NCI-H187 treated with DMSO at 0.1 percent for 48 hours (cell line): Measurements from ENCODE around the gene DUS4L.

Experiments used
- DNase-seq: peaks from one replicate; lab custom pipeline; 2025; lab: John Stamatoyannopoulos, UW

Gene DUS4L

DNA sequence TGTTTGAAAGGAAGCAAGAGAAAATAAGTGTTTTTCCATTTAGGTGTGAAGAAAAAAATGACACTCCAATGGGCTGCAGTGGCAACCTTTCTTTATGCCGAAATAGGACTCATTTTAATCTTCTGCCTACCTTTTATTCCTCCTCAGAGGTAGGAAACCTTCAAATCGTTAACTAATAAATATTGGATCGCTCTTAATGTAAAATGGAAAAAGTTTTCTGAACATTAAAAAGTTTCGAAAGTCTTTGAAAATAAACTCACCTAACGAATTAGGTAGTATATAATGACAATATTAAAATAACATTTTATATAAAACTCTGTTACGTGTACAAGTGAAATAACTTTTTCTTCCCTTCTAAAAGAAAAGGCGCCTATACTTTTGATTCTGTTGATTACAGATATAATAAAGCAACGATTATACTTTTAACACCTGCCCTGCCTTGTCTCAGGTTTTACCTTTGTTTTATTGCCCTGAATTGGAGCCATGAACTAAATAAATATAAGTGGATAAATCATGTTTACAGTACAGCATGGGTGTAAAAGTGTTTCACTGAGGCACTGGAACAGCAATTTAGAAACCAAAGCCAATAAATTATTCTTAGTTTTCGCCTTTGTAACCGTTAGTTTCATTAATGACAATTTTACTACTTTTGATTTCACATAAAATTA lies 17.1 kb downstream of the DUS4L start:
- no peak for DNase-seq

DNA sequence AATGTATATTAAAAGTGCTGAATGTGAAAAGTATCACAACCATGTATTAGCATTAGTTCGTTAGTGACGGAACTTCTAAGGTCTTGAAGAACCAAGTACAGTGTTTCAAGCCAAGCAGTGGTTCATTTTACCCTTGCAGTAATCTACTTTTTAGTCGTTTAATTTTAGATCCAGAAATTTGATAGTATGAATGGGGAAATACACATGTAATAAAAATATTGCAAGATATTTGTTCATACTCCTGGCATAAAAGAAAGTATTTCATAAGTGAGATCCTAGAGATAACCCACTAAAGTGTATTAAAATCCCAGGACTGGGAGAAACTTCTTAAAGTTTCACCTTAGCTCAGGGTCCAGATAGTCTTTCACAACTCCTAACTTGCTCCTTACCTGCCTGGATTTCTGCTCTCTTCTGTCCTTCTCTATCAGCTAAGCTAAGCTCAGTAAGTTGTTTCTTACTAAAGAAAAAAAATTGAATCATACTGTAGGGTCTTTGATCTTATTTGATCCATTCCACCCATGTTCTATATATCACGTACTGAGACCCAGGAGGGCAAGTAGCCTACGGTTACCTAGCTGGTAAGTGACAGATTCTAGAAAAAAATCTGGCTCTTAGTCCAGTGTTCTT lies 17.7 kb downstream of the DUS4L start:
- no peak for DNase-seq

DNA sequence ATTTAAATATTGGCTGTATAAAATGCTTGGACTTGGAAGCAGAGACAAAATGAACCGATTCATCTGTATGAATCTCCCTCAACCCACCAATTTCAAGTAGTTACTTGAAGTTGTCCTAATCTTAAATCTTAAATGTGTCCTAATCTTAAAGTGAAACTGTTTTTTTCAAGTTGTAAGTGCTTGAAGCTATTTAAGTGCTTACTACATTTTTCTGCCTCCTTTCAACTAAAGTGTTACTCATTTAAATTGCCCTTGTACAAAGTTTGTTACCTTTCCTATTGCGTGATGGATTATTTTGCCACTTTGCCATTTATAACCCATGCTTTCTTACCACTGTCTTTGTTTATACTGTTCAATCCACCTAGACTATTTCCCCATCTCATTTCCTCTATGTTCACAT lies 19.1 kb downstream of the DUS4L start:
- DNase-seq = no peak

DNA sequence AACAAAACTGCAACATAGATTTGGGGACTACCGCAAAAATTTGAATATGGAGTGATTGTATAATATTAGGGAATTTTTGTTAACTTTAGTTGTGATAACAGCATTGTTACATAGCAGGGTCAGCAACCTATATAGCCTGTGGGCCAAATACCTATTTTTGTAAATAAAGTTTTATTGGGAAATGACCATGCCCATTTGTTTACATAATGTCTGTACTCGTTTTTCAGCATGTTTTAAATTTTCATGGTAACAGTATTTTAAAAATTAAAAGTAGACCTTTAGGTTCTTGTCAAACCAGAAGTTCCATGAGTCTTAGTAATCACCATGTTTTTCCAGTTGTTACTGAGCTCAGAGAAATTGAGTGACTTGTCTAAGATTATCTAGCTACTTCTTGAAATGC lies 20.9 kb downstream of the DUS4L start:
- no peak for DNase-seq

DNA sequence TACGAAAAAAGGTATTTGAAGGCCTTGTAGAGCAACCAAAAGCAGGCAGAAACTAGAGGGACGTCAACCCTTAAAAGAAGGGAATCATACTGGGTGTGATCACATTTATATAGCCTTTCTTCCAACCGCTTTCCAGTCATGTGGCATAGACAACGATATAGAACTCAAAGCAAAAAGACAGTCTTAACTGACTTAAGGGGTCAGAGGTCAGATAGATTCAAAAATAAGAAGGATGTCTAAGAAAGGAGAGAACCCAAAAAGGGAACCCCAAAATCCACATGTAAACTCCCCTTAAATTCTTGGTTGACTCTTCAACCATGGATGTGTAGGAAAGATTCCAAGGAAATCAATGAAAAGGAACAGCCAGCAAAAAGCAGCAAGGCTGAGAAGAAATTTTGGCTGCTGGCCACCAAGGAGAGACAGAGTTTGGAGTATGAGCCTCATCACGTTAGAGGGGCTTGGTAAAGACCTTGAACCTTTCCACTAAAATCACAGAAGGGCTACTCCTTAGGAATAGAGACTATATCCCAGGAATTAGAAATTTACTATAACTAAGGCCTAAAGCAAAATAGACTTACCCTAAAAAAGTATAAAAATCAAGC lies 24.9 kb downstream of the DUS4L start:
- no peak for DNase-seq

DNA sequence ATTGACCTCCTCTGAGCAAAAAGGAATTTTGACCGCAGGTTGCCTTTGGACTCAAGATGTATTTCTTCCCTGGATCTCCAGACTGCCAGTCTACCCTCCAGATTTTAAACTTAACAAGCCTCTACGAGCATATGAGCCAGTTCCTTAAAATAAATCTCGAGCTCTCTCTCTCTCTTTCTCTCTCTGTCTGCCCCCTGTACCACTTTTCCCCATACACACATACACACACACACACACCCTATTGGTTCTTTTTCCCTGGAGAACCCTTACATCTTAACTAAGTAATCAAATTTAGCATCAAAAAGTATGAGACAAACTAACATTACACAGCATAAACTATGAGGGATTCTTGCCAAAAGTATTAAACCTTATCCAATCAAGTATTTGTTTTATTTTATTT lies 27.6 kb downstream of the DUS4L start:
- DNase-seq = no peak

DNA sequence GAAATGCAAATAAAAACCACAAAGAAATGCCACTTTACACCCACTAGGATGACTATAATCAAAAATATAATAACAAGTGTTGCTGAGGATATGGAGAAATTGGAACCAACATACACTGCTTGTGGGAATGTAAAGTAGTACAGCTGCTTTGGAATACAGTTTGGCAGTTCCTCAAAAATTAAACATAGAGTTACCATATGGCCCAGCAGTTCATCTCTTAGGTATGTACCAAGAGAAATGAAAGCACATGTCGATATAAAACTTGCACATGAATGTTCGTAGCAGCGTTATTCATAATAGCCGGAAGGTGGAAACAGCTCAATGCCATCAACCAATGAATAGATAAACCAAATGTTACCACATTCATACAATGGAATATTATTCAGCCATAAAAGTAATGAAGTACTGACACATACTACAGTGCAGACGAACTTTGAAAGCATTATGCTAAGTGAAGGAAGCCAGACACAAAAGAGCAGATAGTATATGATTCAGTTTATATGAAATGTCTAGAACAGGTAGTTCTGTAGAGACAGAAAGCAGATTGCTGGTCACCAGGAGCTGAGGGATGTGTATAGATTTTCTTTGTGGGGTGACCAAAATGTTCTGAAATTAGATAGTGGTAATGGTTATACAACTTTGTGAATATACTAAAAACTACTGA lies 28.7 kb downstream of the DUS4L start:
- DNase-seq = no peak

DNA sequence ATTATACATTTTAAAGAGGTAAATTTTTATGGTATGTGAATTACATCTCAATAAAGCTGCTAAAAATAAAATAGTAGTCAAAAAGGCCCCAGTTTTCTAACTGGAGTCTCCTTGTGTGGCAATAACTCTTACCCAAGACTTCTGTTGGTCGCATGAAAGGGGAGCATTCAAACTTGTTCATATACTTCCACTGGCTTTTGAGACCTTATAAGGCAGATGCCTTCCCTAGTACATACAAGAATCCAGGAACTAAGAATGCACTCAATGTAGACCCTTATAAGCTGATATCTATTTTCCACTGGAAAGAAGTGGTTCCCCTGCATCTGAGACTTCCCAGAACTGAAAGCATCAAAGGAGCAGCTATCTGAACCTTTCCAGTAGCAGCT lies 29.2 kb downstream of the DUS4L start:
- no peak for DNase-seq

DNA sequence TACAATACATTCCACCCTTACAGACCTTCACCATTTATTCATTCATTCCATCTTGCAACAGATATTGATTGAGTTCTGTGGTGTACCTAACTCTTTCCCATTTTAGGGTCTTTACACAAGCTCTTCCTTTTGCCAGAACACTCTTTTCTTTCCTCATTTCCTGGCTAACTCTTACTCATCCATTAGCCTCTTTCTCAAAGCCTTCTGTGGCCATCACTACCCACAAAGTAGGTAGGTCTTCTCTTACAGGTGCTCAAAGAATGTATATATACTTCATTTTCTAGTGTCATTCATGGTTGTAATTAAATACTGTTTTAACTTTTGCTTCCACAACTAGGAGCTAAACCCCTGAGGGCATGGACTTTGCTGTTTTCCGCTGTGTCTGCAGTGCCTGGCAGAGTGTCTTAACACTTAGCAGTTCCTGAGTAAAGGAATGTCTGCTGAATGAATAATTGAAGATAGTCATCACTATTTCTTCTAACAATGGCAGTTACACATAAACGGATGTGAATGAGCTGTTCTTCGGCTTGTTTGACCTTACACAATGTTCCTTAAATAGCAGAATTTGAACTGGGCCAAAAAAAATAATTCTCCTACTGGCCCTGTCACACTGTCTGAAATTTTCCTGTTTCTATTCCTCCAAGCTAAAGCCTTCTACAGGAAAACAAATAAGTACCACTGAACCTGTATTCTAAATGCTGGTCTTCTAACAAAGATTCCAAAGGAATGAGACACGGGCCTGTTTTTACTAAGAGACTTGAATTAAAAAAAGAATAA lies 31.4 kb downstream of the DUS4L start:
- no peak for DNase-seq

DNA sequence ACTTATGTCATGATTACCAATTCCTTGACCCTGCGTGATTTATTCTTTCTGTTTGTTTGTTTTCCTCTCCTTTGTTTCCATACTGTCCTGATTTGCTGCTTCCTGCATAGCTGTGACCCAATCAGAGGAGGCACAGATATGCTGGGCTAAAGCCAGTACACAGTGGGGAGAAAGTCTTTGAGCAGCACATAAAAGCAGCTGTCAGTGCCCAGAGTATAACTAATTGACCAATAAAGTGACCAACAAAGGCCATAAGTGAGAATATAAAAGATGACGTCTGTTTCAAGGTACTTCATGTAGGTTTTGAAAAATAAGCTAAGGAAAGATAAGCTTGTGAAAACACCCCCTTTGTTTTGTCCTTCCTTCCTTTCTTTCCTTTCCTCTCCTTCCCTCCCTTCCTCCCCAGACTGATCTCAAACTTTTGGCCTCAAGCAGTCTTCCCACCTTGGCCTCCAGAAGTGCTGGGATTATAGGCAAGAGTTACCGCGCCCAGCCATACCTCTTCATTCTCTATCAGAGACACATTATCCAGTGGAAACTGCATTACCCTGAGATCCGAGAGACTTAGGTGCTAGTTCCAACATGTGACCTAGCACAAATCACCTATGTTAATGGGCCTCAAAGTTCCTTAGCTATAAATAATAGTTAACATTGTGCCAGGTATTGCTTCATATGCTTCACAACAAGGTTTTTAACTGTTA lies 33.3 kb downstream of the DUS4L start:
- DNase-seq = no peak

DNA sequence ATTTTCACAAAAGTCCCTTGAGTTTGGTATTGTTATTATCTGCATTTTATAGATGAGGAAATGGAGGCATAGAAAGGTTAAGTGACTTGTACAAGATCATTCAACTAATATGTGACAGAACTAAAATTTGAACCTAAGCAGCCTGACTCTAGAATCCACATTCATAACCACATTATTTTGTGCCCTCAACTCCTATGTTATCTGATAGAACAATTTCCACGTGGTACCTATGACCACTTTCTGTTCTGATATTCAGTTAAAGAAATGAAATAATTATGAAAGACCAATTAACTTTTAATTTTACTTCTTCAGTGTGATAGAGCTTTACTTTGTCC lies 33.8 kb downstream of the DUS4L start:
- no peak for DNase-seq

DNA sequence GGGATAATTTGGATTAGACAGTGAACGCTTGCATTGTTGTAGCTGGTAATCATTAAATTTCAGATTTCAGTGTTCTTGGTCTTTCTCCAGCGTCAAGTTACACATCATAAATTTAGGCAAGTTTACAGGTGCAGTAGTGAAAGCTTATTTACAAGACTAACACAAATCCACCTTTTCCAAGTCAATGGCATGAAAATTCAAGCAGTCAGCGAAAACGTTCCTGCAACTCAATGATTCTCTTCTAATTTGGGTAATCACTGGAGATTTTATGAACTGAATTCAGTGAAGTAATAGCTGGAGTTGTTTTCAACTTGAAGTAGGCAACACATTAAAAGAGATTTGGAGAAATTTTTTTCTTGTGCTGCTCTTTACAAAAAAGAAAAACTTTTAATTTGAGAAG lies 34.2 kb downstream of the DUS4L start:
- DNase-seq = no peak

DNA sequence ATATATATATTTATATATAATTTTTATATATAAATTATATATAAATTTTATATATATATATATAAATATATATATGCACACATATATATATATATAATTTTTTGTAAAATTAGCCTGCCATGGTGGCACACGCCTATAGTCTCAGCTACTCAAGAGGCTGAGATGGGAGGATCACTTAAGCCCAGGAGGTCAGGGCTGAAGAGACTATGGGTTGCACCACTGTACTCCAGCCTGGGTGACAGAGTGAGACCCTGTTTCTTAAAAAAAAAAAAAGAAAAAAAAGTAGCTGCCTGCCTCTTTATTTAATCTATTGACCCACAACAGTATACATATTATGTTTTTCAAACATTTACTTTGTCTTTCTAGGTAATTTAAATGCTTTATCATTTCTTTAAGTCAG lies 35.5 kb downstream of the DUS4L start:
- no peak for DNase-seq

DNA sequence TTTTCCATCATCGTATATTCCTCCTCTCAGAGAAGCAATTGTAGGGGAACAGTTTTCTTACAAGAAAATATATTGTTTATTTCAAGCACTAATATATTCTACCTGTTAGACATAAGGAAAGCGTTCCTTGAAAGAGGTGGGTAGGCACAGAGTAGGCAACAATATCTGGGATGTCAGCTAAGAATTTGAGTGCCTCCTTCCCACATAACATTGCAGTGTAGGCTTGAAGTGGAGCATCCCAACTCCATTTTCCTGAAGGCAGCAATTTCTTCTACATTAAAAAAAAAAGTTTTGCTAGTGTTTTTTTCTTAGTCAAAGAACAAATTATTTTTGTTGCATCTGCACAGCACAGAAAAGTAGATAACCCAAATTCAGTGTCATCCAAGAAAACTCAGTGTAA lies 37.0 kb downstream of the DUS4L start:
- DNase-seq = no peak

DNA sequence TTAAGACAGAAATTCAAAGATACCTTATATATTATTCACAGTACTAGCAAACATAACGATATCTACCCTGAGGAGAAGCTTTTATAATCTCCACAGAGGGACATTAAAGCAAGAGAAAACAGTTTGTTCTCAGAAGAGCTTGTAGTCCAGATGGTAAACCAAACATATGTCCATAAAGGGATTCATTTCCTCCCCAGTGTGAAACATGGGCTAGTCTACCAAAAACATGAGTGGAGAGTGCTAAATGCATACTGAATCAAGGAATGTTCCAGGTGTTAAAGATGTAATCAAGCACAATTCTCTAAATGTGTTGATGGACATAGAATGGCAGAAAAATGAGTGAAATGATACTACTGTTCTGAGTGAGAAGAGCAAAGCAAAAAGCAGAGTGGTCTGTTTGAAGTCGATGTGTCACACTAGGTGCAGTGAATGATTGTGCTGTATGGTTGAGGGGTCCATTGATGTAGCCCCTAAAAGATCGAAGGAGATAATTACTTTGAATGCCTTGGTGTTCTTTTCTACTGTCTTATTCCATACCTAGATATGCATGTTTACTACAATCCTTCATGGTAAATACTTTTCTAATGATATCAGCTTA lies 41.5 kb downstream of the DUS4L start:
- DNase-seq = no peak

DNA sequence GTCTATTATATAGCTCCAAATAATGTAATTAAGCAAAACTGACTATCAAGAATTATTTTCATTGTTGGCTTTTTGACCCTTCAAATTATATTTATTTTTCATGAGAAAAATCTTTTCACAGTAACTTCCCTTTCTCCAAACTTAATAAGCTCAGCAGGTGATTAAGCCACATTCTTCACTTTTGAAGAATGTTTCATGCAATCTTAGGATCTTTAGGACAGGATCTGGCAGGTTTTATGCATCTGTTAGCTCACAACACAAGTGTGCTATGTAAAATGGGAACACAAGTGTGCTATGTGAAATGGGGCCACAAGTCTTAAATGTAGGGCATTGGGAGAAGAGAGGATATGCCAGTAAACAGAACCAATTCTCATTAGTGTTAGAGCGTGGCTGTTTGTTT lies 42.5 kb downstream of the DUS4L start:
- no peak for DNase-seq

DNA sequence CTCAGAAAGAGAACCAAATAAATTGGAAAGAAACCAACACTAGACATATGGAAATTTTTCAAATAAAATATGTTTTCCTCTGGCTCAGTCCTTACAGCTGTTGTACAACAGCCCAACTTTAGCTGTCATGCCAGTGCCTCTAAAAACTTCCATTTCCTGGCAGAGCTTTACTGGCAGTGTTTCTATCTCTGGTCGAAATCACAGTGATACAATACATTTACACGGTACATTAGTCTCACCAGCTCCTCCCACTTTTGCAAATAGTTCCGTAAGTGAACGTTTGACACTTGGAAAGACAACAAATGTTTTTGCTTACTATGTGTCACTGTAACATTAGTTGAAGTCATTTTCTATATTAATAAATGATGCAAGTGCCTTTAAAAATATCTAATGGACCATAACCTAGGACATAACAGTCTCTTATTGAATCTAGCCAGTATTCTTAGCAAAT lies 46.1 kb downstream of the DUS4L start:
- no peak for DNase-seq

DNA sequence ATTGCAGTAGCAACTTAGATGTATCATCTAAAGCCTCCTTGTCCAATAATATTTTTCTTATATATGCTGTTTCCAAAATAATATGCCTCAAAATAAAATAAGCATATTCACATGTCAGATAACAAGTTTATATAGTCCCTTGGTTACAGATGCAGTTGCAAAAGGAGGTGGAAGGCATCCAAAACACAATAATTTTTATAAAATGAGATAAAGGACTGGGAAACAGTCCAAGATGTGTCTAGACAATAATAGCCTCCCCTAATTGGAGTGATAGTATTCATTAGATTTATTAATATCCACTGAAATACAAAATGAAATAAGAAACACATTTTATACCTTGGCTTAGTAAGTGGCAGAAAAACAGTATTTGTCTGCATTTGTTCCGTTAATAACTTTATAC lies 46.6 kb downstream of the DUS4L start:
- DNase-seq = no peak

DNA sequence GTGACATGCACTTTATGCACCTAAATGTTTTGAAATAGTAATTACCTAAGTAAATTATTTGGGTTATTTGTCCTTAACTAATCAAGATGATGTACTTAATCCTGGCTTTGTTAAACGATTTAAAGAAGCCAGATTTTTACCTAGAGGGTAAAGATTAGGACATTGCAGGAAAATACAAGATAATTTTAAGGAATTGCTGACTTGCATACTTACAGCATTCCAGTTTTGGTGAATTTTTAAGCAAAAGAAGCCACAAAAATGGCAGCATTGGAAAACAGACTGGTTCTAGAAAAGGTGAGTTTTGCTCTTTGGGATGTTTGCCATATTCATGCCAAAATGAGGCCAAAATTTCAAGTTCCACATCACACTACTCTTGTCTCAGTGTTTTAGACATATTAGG lies 49.7 kb downstream of the DUS4L start:
- no peak for DNase-seq

DNA sequence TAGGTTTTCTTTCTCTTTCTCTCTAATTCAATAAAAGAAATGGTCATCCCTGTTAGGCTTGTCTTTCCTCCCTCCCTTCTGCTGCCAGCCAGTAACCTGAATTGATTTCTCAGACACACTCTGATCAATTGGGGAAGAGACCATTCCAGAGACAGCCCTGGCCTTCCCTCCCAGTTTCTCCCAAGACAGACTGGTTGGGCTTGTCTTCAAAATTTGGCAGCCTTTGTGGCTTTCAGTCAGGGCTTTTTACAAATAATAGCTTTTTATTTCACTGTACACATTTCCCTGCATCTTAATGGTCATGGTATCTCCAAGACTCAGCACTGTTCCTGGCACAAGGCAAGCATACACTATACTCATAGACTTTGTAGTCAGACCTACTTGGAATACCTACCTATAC lies 50.2 kb downstream of the DUS4L start:
- DNase-seq = no peak

DNA sequence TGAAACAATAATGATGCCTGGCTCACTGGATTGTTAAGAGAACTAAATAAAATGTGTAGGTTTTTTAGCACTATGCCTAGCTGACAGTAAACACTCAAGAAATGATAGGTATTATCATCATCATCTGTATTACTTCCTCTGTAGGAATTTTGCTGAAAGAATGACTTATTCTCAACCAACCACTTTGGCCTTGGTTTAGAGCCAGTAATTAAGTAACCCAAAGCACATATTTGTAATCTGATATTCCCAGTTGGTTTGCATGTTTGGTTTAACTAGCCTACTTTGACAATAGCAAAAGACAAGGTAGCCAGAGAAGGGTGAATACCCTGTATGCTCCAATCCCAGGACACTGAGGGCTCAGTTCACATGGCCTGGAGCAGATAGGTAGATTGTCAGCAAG lies 50.7 kb downstream of the DUS4L start:
- no peak for DNase-seq
